Vagina (tissue), 2 donors: Measurements from ENCODE around the gene CCDC127. TPM values are rescaled to one million over a fixed set of nuclear protein-coding genes. Genes with fewer than 3 reads are reported as not detected.

Experiments used
- DNase-seq, 2 donors: peaks; one replicate each; pipeline ENCODE4 v3.0.0-alpha.2; 2017; ENCODE audit errors: extremely low spot score in 2 of 2
- H3K27ac ChIP-seq: fragments of 200-600 bp; sonication (generic); one replicate; pipeline ENCODE4 v1.5.1; 2019
- H3K27me3 ChIP-seq: fragments of 200-600 bp; sonication (generic); one replicate; pipeline ENCODE4 v1.5.1; 2019
- H3K36me3 ChIP-seq, 2 donors: fragments of 200-600 bp; sonication (generic); one replicate each; pipeline ENCODE4 v1.5.1; 2017 to 2019
- H3K4me1 ChIP-seq: fragments of 200-600 bp; sonication (generic); one replicate; pipeline ENCODE4 v1.5.1; 2019
- H3K4me3 ChIP-seq, 2 donors: fragments of 200-600 bp; sonication (generic); 1 replicate in 1 of 2; 2 replicates in 1 of 2; pipeline ENCODE4 v1.5.1; 2016 to 2019
- H3K9me3 ChIP-seq: fragments of 200-600 bp; sonication (generic); one replicate; pipeline ENCODE4 v1.5.1; 2019
- POLR2A ChIP-seq, 2 donors: fragments of 450-650 bp; IDR thresholded peaks; one replicate each; pipeline ENCODE4 v1.6.1; 2017; ENCODE audit warnings: antibody characterized with exemption in 2 of 2, mild to moderate bottlenecking in 2 of 2, moderate library complexity in 2 of 2
- POLR2AphosphoS5 ChIP-seq, 2 donors: sonication (generic); formaldehyde crosslinking; IDR thresholded peaks; one replicate each; pipeline ENCODE4 v1.9.0; 2017; ENCODE audit warnings: antibody characterized with exemption in 2 of 2, mild to moderate bottlenecking in 2 of 2, low read depth in 1 of 2; ENCODE audit not compliant: insufficient read depth in 1 of 2
- intact Hi-C: fragments of 100-400 bp; cut with DNase I; formaldehyde crosslinking; loops from one replicate; pipeline ENCODE4 v1.15.1; 2023
- total RNA-seq: library from RNA; depleted of rRNA; stranded (reverse); fragments of >200 nt; gene quantifications from one replicate; pipeline ENCODE4 v1.2.3, GENCODE V29; 2016
- TF ChIP-seq, protein P1 (sequence below), 3 experiments: fragments of 450-650 bp in 2 of 3; fragments of 200-600 bp in 1 of 3; sonication (generic) in 1 of 3; IDR thresholded peaks; one replicate each; pipeline ENCODE4 v1.5.1; 2017 to 2019; ENCODE audit warnings: antibody characterized with exemption in 3 of 3, mild to moderate bottlenecking in 2 of 3, moderate library complexity in 2 of 3

The CCDC127 gene
- total RNA-seq, 1 donor from 2014 or later: 4.2 TPM

DNA sequence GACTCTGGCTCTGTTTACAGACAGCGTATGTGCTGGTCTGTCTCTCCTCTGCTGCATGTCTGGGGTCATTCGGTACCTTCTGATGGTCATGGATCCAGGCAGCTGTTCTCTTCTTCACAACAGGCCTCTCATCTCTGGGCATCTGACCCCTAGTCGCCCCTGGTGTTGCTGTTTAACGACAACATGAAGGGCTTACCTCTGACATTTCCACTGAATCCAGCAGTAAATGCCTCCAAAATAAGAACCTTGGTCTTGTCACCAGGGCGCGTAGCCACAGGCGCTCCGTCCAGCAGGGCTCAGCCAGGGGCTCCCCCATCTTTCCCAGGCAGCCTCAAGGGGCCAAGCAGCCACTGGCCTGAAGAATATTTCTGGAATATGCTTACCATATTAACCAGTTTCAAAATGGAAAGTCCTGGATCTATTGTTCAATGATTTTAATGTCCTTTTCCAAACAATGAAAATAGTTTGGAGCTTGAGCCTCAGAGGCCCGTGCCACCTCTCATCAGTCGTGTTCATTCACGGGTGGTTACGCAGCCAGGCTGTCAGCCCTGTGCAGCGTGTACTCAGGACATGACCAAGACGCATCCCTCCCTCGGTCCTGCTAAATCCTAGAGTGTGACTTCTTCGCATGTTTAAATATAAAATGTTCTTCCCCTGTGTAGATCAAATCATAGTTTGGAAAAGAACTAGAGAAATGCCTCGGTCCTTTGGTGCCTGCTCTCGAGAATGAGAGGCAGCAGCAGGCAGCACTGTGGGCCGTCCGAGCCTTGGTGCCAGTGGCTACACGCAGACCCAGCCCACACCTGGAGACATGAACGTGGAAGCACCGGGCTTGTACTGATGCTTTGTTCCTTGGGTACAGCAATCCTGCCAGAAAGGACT is 56.8 kb downstream of the CCDC127 start:
- H3K9me3 ChIP-seq: no peaks in the 10 kb centered on the region
- no peaks in the 10 kb centered on the region for H3K36me3 ChIP-seq
- no peaks in the 10 kb centered on the region for H3K27me3 ChIP-seq
- H3K4me1 ChIP-seq: no peaks in the 10 kb centered on the region
- no peak for TF ChIP-seq POLR2AphosphoS5 (IDR thresholded peaks at IDR 0.05; ENCODE audit: insufficient read depth in 1 of 2, low read depth in 1 of 2)
- TF ChIP-seq, protein P1, sequence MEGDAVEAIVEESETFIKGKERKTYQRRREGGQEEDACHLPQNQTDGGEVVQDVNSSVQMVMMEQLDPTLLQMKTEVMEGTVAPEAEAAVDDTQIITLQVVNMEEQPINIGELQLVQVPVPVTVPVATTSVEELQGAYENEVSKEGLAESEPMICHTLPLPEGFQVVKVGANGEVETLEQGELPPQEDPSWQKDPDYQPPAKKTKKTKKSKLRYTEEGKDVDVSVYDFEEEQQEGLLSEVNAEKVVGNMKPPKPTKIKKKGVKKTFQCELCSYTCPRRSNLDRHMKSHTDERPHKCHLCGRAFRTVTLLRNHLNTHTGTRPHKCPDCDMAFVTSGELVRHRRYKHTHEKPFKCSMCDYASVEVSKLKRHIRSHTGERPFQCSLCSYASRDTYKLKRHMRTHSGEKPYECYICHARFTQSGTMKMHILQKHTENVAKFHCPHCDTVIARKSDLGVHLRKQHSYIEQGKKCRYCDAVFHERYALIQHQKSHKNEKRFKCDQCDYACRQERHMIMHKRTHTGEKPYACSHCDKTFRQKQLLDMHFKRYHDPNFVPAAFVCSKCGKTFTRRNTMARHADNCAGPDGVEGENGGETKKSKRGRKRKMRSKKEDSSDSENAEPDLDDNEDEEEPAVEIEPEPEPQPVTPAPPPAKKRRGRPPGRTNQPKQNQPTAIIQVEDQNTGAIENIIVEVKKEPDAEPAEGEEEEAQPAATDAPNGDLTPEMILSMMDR (IDR thresholded peaks at IDR 0.05): no peak
- TF ChIP-seq POLR2A (IDR thresholded peaks at IDR 0.05): no peak
- H3K27ac ChIP-seq: no peak overlapping the region
- DNase-seq: no peak
- H3K4me3 ChIP-seq: no peak overlapping the region
- intact Hi-C loops: no loop called here

DNA sequence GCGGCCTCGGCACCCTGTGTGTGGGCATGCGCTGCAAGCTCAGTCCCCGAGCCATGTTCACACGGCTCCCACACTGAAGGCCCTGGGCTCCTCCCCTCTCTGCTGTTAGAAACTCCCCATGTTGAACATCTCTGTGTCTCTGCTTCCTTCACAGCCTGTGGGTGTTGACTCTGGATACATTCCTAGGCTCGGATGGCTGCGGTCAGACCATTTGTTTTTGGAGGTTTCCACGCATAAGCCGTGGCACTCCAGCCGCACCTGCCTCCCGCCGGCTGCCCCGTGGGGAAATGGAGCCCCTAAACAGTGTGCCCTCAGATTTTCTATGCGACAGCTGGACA is 57.8 kb downstream of the CCDC127 start:
- Histone ChIP-seq H3K27ac (no peak overlapping the region), H3K9me3 (no peaks in the 10 kb centered on the region), H3K4me1 (no peaks in the 10 kb centered on the region), H3K27me3 (no peaks in the 10 kb centered on the region), H3K36me3 (no peaks in the 10 kb centered on the region), H3K4me3 (no peak overlapping the region)
- intact Hi-C loops: no loop called here
- DNase-seq: no peak
- TF ChIP-seq POLR2A (IDR thresholded peaks at IDR 0.05): no peak
- TF ChIP-seq, protein P1 (IDR thresholded peaks at IDR 0.05): no peak
- TF ChIP-seq POLR2AphosphoS5 (IDR thresholded peaks at IDR 0.05; ENCODE audit: insufficient read depth in 1 of 2, low read depth in 1 of 2): no peak

DNA sequence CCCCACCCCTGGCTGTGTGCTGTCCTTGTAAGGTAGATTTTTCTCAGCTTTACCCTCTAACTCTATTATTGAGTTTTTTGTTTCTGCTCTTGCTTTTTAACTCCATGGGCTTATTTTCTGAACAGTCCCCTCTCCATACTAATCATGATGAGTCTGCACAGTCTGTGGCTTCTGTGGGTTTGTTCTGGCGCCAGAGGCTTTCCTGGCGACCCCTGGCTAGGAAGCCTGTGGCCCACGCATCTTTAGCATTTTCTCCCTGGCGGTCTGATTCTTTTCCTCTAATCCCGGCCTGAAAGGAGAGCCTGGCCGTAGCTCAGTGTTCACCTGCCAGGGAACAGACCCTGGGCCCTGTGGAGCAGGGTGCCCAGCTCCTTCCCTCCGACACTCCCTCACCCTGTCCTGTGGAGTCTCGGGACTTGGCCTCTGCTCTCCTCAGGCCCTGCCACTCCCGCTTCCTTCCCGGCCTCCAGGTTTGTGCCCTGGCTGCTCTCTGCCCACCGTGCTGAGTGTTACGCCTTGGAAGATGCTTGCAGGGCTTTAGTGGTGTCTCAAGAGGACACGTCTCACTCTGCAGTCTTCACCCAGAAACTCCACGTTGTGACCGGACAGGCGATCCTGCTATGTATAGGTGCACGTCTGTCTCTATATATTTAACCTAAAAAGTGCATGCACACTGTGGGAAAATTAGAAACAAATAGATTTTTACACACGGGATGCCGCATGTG is 58.3 kb downstream of the CCDC127 start:
- intact Hi-C loops: no loop called here
- H3K27ac ChIP-seq: no peak overlapping the region
- no peak for DNase-seq
- TF ChIP-seq, protein P1 (IDR thresholded peaks at IDR 0.05): no peak
- TF ChIP-seq POLR2AphosphoS5 (IDR thresholded peaks at IDR 0.05; ENCODE audit: insufficient read depth in 1 of 2, low read depth in 1 of 2) (no peak), POLR2A (IDR thresholded peaks at IDR 0.05) (no peak)
- no peaks in the 10 kb centered on the region for H3K36me3 ChIP-seq
- H3K4me1 ChIP-seq: no peaks in the 10 kb centered on the region
- no peaks in the 10 kb centered on the region for H3K27me3 ChIP-seq
- H3K9me3 ChIP-seq: no peaks in the 10 kb centered on the region
- H3K4me3 ChIP-seq: no peak overlapping the region

DNA sequence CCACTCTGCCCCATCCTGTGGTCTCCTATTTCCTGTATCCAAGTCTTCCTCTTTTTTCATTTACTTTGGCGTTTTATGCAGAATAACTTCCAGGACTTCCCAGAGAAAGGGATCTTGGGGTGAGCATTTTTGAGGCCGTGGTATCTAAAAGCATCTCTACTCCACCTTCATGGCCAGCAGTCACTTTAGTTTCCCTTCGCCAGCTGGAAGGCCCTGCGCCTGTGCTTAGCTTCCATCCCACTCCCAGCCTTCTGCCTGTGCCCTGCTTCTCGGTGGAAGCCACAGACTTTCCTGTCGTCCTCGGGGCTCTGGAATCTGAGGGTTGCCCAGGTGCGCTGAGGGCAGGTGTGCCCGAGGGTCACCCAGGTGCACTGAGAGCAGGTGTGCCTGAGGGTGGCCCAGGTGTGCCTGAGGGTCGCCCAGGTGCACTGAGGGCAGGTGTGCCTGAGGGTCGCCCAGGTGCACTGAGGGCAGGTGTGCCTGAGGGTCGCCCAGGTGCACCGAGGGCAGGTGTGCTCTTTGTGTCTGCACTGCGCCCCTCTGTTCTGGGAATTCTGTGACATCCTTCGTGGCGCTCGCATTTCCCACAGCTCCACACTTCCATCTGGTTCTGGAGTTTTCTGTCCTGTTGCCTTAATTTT is 59.0 kb downstream of the CCDC127 start:
- Histone ChIP-seq H3K27ac (no peak overlapping the region), H3K27me3 (no peaks in the 10 kb centered on the region), H3K9me3 (no peaks in the 10 kb centered on the region), H3K36me3 (no peaks in the 10 kb centered on the region), H3K4me3 (no peak overlapping the region), H3K4me1 (no peaks in the 10 kb centered on the region)
- intact Hi-C loops: no loop called here
- TF ChIP-seq, protein P1 (IDR thresholded peaks at IDR 0.05): no peak
- TF ChIP-seq POLR2AphosphoS5 (IDR thresholded peaks at IDR 0.05; ENCODE audit: insufficient read depth in 1 of 2, low read depth in 1 of 2) (no peak), POLR2A (IDR thresholded peaks at IDR 0.05) (no peak)
- no peak for DNase-seq
